ENCODE measurements around the gene COX4I1.
A peak's percentile ranks its signal among the peaks of the same experiment; 100 is the strongest.

Gene COX4I1

DNA sequence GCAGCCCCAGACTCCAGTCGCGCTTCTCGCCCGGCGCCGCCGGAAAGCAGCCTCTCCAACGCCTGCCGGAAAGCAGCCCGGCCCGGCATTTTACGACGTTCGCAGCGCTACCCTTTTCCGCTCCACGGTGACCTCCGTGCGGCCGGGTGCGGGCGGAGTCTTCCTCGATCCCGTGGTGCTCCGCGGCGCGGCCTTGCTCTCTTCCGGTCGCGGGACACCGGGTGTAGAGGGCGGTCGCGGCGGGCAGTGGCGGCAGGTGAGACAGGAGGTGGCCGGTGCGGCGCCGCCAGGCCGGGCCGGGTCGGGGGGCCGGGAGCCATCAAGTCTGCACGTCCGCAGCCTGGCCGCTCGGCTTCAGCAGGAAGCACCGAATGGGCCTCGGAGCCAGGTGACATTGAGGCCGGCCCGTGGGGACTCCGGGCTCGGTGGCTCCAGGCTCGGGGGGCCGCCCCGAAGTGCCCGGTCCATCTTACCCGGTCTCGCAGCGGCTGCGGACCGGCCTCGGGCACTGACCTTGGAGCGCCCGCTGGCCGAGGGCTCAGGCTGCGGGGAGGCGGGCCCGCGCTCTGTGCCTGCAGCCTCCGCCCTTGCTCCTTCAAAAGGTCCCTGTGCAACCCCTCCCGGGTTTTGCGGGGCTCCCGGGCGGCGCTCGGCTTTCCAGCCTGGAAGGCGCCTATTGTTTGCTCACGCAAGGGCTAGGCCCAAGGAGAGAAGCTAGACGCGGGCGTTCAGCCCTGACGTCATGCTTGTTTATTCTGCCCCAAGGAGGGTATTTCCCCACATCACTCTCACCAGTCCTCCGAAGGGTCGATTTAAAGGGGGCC, at the start of gene COX4I1, which contains the start of gene EMC8:
COX4I1 (plus strand) TSS at position 199 of the 824 bp plus-strand sequence. CDS start 1,511 bp downstream, outside the sequence.
EMC8 (minus strand) TSS at position 48 of the 824 bp plus-strand sequence. CDS start 249 bp downstream, outside the sequence.
- DNase-seq: peak; percentile 84 to 90 (median 86)

DNA sequence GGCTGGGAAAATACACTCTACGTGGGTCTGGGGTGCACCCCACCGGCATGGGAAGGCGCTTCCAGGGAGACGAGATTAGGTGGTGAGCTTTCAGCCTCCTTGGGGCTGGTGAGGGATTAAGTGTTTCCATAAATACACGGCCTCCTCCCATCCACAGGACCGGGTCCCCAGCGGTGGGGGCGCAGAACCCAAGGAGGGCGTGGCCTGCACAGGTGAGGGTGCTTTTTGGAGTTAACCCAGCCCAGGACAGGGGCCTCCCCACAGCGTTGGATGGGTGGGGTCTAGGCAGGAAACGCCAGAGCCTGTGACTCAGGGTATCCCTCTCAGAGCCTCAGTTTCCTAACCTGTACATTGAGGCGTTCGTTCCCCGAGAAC, 49.7 kb upstream of the COX4I1 start:
- DNase-seq: no peak

DNA sequence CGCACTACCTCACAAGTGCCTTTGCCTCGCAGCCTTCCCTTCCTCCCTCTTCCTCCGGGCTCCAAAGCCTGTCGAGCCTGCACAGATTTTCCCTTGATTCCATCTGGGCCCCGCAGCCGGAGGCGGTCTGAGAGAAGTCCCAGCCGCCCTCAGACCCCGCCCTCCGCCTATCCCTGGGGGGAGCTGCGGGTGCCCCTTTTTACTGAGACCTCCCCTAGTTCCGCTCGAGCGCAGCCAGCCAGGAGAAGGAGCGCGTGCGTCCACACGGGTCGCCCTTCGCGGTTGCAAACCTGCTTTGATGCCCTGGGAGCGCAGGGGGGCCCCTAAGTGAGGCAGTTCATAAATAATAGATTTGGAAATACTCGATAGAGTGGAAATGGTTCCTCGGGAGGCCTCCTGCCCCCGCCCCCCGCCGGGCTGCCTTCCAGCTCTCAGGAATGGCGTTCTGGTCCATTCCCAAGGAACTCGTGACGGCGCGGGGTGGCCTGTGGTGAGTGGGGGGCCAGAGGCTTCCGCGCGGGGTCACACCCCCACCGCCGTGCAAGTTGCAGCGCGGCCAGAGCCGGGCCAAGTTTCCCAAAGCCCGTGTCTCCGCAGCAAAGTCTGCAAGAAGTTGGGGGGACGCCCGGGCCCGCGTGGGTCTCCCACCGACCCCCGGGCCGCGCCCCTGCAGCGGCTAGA, 49.2 kb upstream of the COX4I1 start:
- no peak for DNase-seq

- DNase-seq: no peak
Measured at GRCh38 chr16:85750827-85751697, 48.4 kb upstream of the COX4I1 start, which contains the start of gene C16orf74. Gene C16orf74 (minus strand): TSS chr16:85751096. CDS start chr16:85735217, 15,879 bp downstream.

GRCh38 chr16:85751698-85752501, 47.6 kb upstream of the COX4I1 start:
- no peak for DNase-seq

GRCh38 chr16:85752511-85753420, 46.7 kb upstream of the COX4I1 start:
- no peak for DNase-seq

GRCh38 chr16:85753559-85753958, 45.9 kb upstream of the COX4I1 start:
- DNase-seq: no peak

DNA sequence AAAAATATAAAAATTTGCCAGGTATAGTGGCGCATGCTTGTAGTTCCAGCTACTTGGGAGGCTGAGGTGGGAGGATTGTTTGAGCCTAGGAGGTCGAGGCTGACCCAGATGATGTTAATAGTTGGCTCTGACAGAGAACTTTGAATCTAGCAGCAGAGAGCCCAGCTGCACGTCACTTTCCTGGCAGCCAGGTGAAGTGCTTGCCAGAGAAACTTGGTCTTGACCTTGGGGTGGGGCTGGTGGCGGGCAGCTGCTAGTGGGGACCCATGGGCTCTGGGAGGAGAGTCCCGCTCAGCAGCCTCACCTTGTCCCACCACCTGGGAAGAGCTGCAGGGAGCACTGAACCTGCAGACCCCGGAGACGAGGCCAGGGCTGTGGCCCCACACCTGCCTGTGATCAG, 45.5 kb upstream of the COX4I1 start:
- DNase-seq: no peak

DNA sequence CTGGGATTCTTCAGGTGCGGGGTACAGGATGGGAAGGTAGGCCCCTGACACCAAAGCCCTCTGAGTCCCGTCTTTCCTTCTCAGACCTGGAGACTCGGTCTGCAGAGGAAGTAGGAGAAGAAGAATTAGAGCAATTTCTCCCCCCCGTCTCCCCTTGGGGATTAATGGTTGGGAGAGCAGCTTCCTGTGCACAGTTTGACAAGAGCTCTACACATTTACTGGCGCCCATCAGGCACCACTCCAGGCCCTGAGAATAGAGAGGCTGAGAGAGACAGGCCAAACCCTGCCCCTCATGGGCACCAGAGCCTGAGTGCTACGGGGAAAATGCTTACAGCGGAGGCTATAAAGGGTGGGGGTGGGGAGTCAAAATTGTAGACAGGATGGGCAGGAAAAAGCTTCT, 45.1 kb upstream of the COX4I1 start:
- DNase-seq: no peak

GRCh38 chr16:85755929-85756768, 43.3 kb upstream of the COX4I1 start:
- no peak for DNase-seq

- no peak for DNase-seq
Measured at GRCh38 chr16:85757341-85757822, 42.1 kb upstream of the COX4I1 start.

DNA sequence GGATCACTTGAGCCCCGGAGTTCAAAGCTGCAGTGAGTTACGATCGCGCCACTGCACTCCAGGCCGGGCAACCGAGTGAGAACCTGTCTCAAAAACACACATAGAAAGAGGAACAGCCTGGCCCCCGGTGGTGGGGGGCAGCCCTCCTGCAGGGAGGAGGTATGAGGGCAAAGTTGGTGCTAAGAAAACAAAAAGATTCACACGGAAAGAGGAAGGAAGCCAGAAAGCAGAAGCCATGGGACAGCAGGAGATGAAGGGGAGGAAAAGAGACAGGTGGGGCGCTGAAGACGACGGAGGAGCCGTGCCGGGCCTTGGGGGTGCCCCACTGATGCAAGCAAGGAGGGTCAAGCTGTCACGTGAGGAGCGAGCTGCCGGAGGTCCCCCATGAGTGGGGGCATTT, 40.4 kb upstream of the COX4I1 start:
- no peak for DNase-seq

- DNase-seq: peak in 1 of 6 experiments; percentile 2
Measured at GRCh38 chr16:85759631-85760419, 39.7 kb upstream of the COX4I1 start.

DNA sequence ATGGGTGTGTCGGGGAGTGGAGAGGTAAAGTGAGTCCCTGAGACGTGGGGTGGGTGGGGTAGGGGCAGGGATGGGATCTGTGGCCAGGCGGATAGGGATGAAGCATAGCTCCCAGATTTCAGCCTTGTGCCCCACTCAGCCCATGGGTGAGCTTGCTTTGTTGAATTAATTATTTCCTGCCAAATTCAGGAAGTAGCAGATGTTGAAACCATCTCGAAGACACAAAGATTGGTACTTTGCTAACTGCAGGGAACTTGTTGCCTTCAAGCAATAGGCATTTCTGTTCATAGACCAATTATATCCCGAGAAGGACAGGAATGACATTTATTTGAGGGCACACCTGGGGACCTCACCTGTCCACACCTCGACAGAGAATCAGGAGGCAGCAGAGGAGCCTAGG, 37.6 kb upstream of the COX4I1 start:
- DNase-seq: no peak

DNA sequence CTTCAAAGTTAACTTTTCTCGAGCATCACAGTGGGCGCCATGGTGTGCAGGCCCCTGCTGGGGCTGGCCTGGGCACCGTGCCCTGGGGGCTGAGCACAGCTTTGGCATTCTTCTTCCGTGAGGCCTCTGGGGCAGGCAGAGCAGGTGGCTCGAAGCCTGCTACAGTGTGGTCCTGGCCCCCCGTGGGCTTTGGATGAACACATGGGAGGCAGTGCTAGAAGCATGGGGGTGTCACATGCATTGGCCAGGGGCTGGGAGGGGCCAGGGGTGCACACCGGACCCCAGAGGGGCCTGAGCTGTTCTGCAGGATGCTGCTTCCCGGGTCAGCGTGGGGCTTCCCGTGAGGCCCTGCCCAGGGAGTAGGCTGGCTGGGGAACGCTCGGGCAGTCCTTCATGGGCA, 36.5 kb upstream of the COX4I1 start:
- DNase-seq: no peak

DNA sequence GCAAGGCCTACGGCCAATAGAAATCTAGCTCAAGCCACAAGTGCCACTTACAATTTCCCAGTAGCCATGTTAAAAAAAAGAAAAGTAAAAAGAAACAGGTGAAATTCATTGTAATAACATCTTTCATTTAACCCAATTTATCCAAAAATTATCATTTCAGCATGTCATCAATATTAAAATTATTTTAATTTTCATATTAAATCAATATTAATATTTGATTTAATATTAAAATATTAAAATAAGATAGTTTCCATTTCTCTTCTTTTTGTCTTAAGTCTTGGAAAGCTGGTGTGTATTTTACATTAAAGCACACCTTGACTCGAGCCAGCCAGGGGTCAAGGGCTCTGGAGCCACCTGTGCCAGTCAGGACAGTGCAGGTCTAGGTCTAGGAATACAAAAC, 35.9 kb upstream of the COX4I1 start:
- DNase-seq: no peak

DNA sequence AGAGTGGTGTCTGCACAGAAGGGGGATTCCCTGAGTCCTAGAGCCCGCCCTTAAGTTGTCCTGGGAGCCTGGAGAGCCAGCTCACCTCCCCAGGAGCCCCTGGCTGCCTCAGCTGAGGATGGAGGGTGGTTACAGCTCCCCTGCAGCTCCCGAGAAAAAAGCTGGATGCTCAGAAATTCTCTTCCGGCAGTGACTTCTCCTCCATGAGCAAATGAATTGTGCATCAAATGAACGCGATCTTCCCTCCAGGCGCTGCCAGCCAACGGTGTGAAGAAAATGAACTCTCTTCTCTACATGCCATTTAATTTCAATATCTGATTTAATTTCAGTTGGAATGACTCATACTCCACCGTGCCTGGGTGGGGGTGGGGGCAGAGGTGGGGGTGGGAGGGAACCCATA, 34.3 kb upstream of the COX4I1 start:
- DNase-seq: no peak

DNA sequence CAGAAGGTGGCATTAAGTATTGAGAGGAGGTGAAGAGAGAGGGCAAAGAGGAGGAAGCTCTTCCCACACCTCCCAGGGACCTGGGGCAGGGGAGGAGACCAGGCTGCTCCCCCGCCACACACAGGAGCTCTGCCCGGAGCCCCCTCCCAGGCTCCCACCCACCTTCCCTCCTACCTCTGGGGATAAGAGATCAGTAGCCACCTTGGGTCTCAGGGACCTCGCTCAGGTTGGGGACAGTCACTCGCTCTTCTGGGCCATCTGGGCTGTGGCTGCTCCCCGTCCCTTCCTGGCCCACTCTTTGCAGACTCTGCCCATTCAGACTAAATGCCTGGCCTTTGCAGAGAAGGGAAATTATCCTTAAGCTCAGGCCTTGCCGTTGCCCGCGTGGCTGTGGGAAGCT, 33.7 kb upstream of the COX4I1 start:
- no peak for DNase-seq

GRCh38 chr16:85767531-85767930, 32.0 kb upstream of the COX4I1 start:
- DNase-seq: no peak

Measured in stimulated activated naive CD4-positive, alpha-beta T cell (primary cell).